SK-N-SH treated with all-trans-retinoic acid at 6 μM for 48 hours (cell line): Measurements from ENCODE around the gene C1QTNF4.

Experiments used
- CREB5 ChIP-seq: fragments of 250-450 bp; sonication (Bioruptor Pico); IDR thresholded peaks from 2 replicates; pipeline ENCODE4 v1.5.1; 2020; ENCODE audit warnings: low read depth, mild to moderate bottlenecking, moderate library complexity
- GLIS3 ChIP-seq: fragments of 250-450 bp; sonication (Bioruptor Pico); IDR thresholded peaks from 2 replicates; pipeline ENCODE4 v1.5.0; 2020; ENCODE audit warnings: mild to moderate bottlenecking, moderate library complexity
- POU6F1 ChIP-seq: fragments of 250-450 bp; sonication (Bioruptor Pico); IDR thresholded peaks from 2 replicates; pipeline ENCODE4 v1.8.0; 2021; ENCODE audit warnings: low read depth, mild to moderate bottlenecking, moderate library complexity, borderline replicate concordance
- RARB ChIP-seq: fragments of 250-450 bp; sonication (Bioruptor Pico); IDR thresholded peaks from 2 replicates; pipeline ENCODE4 v1.8.0; 2021; ENCODE audit warnings: mild to moderate bottlenecking, moderate library complexity
- SNAI2 ChIP-seq: fragments of 250-450 bp; sonication (Bioruptor Pico); IDR thresholded peaks from 2 replicates; pipeline ENCODE4 v1.5.0; 2020; ENCODE audit warnings: mild to moderate bottlenecking, moderate library complexity
- TCF4 ChIP-seq: fragments of 250-450 bp; sonication (Bioruptor Pico); IDR thresholded peaks from 2 replicates; pipeline ENCODE4 v1.8.0; 2021; ENCODE audit warnings: mild to moderate bottlenecking, moderate library complexity, borderline replicate concordance
- TOX ChIP-seq: fragments of 250-450 bp; sonication (Bioruptor Pico); IDR thresholded peaks from 2 replicates; pipeline ENCODE4 v1.8.0; 2021; ENCODE audit warnings: mild to moderate bottlenecking, moderate library complexity, borderline replicate concordance
- TSHZ2 ChIP-seq: fragments of 250-450 bp; sonication (Bioruptor Pico); IDR thresholded peaks from 2 replicates; pipeline ENCODE4 v1.5.0; 2020; ENCODE audit warnings: mild to moderate bottlenecking, moderate library complexity
- ZFP3 ChIP-seq: fragments of 250-450 bp; sonication (Bioruptor Pico); IDR thresholded peaks from 2 replicates; pipeline ENCODE4 v1.5.0; 2020; ENCODE audit warnings: mild to moderate bottlenecking, moderate library complexity
- ZFP30 ChIP-seq: fragments of 450-650 bp; formaldehyde crosslinking; IDR thresholded peaks from 2 replicates; pipeline ENCODE4 v1.5.0; 2022; ENCODE audit warnings: mild to moderate bottlenecking, moderate library complexity
- ZNF565 ChIP-seq: fragments of 450-650 bp; formaldehyde crosslinking; conservative IDR thresholded peaks from 2 replicates; pipeline ENCODE4 v1.5.0; 2020; ENCODE audit warnings: low read depth, mild to moderate bottlenecking, moderate library complexity
- ZNF8 ChIP-seq: fragments of 450-650 bp; formaldehyde crosslinking; IDR thresholded peaks from 2 replicates; pipeline ENCODE4 v1.5.0; 2020; ENCODE audit warnings: mild to moderate bottlenecking, moderate library complexity
- TF ChIP-seq, protein P1 (sequence below): fragments of 250-450 bp; sonication (Bioruptor Pico); IDR thresholded peaks from 2 replicates; pipeline ENCODE4 v1.8.0; 2020; ENCODE audit warnings: mild to moderate bottlenecking, moderate library complexity, borderline replicate concordance
- TF ChIP-seq, protein P2 (sequence below): fragments of 250-450 bp; sonication (Bioruptor Pico); IDR thresholded peaks from 2 replicates; pipeline ENCODE4 v1.5.1; 2021; ENCODE audit warnings: mild to moderate bottlenecking, moderate library complexity

DNA sequence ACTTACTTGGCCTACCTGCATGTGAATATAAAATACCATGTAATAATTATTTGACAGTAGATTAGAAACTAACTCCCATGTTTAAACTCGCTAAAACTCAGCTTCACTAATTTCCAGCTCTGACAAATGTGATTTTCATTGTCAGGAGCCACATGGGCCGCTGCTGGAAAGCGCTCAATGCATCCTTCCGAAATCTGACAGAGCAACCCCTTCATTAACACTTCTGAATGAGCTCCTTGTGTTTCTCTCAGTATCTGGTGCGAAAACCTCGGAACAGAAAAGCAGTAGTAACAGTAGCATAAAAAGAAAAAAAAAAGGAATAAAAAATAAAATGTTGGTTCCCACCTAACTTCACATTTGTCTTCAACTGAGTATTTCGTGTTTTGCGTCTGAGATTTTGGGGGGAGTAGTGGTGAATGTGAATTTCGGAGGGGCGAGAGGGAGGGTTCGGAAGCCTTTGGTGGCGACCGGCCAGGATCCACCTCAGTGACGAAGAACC lies 47.4 kb upstream of the C1QTNF4 start:
- TF ChIP-seq, protein P1, sequence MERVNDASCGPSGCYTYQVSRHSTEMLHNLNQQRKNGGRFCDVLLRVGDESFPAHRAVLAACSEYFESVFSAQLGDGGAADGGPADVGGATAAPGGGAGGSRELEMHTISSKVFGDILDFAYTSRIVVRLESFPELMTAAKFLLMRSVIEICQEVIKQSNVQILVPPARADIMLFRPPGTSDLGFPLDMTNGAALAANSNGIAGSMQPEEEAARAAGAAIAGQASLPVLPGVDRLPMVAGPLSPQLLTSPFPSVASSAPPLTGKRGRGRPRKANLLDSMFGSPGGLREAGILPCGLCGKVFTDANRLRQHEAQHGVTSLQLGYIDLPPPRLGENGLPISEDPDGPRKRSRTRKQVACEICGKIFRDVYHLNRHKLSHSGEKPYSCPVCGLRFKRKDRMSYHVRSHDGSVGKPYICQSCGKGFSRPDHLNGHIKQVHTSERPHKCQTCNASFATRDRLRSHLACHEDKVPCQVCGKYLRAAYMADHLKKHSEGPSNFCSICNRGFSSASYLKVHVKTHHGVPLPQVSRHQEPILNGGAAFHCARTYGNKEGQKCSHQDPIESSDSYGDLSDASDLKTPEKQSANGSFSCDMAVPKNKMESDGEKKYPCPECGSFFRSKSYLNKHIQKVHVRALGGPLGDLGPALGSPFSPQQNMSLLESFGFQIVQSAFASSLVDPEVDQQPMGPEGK = no peak
- TF ChIP-seq ZFP3 (CRISPR knock-in tag) = no peak
- TF ChIP-seq ZNF8 (CRISPR knock-in tag) = no peak
- TF ChIP-seq ZNF565 (CRISPR knock-in tag) = no peak
- no peak for TF ChIP-seq SNAI2 (CRISPR knock-in tag)
- TF ChIP-seq ZFP30 (CRISPR knock-in tag) = no peak
- TF ChIP-seq TCF4 = no peak
- no peak for TF ChIP-seq CREB5 (CRISPR knock-in tag)
- TF ChIP-seq GLIS3 = no peak
- TF ChIP-seq, protein P2, sequence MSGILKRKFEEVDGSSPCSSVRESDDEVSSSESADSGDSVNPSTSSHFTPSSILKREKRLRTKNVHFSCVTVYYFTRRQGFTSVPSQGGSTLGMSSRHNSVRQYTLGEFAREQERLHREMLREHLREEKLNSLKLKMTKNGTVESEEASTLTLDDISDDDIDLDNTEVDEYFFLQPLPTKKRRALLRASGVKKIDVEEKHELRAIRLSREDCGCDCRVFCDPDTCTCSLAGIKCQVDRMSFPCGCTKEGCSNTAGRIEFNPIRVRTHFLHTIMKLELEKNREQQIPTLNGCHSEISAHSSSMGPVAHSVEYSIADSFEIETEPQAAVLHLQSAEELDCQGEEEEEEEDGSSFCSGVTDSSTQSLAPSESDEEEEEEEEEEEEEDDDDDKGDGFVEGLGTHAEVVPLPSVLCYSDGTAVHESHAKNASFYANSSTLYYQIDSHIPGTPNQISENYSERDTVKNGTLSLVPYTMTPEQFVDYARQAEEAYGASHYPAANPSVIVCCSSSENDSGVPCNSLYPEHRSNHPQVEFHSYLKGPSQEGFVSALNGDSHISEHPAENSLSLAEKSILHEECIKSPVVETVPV (CRISPR knock-in tag) = no peak
- TF ChIP-seq RARB (CRISPR knock-in tag) = no peak
- no peak for TF ChIP-seq TSHZ2
- no peak for TF ChIP-seq TOX (CRISPR knock-in tag)
- no peak for TF ChIP-seq POU6F1 (CRISPR knock-in tag)
